Hematopoietic multipotent progenitor cell treated with erythropoietin and hydrocortisone succinate and interleukin-3 and kit ligand, for 6 days (in vitro differentiated cells): Measurements from ENCODE around the gene NFE2.
"Not testable (repeated sequence)": the region's sequence is repeated elsewhere in the genome, so short reads cannot be mapped to it uniquely, and the experiment has no call there.

Experiments
- DNase-seq: peaks from one replicate; pipeline ENCODE4 v3.0.0-alpha.2; 2015

The NFE2 gene

DNA sequence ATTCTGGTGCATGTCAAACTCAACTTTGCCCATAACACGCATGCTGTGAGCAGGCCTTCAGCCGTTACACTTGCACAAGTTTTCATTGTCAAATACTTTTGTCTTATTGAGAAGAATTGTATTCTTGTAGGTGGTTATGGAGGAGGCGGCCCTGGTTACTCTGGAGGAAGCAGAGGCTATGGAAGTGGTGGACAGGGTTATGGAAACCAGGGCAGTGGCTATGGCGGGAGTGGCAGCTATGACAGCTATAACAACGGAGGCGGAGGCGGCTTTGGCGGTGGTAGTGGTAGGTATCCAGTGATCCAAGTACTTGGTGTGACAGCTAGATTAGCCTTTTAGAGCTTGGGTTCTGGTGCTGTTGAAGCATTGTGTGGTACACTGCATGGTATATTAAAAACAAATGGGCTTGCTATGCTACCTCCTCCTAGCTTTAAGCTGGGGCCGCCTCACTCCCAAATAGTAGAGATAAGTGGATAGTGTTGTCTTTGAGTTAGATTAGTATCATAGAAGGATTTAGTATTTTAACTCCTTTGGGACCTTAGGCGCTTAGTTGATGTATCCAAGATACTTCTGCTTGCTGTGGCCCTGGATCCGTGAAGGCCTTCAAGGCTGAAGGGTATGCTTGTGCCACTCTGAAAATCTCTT lies 17.7 kb downstream of the NFE2 start:
- peak; percentile 54 for DNase-seq

DNA sequence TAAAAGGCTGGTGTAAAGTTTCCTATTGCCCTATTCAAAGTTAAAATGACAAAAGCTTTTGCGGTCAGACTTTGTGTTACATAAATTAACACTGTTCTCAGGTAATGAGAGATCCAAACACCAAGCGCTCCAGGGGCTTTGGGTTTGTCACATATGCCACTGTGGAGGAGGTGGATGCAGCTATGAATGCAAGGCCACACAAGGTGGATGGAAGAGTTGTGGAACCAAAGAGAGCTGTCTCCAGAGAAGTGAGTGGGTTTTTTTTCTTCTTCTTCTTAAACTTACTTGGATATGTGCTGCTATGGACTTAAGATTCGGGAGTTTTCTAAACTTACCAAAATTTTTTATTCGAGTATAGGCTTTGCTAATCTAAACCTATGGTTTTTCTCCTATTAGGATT lies 19.1 kb downstream of the NFE2 start:
- not testable (repeated sequence) for DNase-seq

- not testable (repeated sequence) for DNase-seq
Observed at GRCh38 chr12:54281261-54281638, 19.6 kb downstream of the NFE2 start.

- peak; percentile 100 for DNase-seq
Observed at GRCh38 chr12:54280468-54281260, 20.2 kb downstream of the NFE2 start, which contains the start of gene HNRNPA1. HNRNPA1 (plus strand) TSS chr12:54280726; CDS start chr12:54280808, 82 bp downstream.

DNA sequence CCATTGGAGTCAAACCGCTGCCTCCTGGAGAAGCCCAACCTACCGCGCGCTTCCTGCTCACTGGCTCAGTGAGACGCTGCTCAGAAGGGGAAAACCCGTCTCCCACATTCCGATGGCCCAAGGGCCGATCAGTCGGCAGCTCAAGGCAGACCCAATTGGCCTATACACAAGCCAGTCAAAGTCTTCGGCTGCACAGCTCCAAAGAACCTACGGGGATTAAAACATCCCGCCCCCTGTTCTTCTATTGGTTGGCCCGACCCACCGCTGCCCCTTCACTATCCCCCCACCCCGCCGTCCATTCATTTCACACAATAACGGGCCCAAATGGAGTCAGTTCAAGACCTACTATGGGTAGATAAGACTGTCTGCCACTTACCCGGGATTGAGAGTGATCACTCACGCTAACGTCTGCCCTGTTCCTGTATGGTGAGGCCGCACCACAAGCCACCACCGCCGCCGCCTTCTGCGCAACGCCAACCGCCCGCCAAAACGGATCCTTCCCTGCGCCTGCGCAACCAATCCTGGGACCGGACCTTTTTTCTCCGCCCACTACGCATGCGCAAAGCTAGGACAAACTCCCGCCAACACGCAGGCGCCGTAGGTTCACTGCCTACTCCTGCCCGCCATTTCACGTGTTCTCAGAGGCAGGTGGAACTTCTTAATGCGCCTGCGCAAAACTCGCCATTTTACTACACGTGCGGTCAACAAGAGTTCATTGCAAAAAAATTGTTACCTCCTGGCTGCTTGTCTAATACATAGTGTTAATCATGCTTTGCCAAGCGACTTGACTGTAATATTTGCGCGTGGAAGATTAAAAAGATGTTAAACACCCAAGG lies 21.0 kb downstream of the NFE2 start, which contains the start of gene CBX5:
TSS of gene CBX5 (minus strand) at position 491 of the 836 bp plus-strand sequence. CDS start 22,472 bp downstream, outside the sequence.
- DNase-seq: peak; percentile 100

GRCh38 chr12:54279227-54279631 lies 21.6 kb downstream of the NFE2 start:
- no peak for DNase-seq

DNA sequence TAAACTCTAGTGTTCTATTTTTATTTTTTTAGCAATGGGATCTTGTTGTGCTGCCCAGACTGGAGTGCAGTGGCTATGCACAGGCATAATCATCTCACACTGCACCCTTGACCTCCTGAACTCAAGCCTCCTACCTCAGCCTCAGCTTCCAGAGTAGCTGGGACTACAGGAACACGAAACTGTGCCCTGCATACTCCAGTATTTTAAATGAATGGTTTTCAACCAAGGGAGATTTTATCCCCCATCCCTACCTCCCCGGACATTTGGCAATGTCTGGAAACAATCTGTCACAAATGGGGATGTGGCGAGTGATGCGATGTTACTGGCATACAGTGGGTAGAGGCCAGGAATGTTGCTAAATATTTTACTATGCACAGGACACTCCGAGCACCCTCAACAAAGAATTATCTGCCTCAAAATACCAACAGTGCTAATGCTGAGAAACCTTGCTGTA lies 23.0 kb downstream of the NFE2 start:
- DNase-seq: peak; percentile 43

DNA sequence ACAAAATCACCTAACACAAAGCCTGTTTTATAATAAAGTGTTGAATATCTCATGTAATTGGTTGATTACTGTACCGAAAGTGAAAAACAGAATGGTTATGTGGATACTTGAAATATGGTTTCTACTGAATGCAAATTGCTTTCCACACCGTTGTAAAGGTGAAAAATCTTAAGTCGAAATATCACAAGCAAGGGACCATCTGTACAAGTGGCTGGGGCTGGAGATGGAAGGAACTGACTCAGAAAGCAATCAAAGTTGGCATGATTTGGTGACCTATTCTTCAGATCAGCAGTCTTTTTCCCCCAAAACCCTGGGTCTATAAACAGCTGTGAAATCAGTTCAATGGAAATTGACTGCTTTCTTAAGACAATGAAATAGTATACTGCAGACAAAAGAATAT lies 24.4 kb downstream of the NFE2 start:
- DNase-seq: no peak

- DNase-seq: no peak
Observed at GRCh38 chr12:54273981-54274380, 26.8 kb downstream of the NFE2 start.

GRCh38 chr12:54272214-54272613 lies 28.6 kb downstream of the NFE2 start:
- no peak for DNase-seq

- DNase-seq: no peak
Observed at GRCh38 chr12:54270345-54270744, 30.5 kb downstream of the NFE2 start.

DNA sequence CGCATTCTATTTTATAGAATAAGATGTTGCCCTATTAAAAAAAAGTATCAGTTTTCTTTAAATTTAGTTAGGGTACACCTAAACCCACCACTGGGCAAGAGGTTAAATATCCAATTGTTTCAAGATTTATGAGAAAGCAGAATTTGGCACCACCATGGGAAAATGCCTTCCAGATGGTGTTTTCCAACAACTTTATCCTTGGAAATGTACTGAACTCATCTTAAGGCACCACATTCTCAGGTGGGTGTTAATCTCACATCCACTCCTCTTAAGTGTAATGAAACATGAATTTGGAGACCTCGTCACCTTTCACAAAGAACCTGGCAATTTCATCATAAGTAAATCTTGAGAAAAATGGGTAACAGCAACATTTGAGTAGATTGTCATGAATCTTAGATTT lies 34.0 kb downstream of the NFE2 start:
- no peak for DNase-seq

GRCh38 chr12:54265364-54265812 lies 35.4 kb downstream of the NFE2 start:
- no peak for DNase-seq

GRCh38 chr12:54262403-54262925 lies 38.4 kb downstream of the NFE2 start:
- DNase-seq: peak; percentile 68

DNA sequence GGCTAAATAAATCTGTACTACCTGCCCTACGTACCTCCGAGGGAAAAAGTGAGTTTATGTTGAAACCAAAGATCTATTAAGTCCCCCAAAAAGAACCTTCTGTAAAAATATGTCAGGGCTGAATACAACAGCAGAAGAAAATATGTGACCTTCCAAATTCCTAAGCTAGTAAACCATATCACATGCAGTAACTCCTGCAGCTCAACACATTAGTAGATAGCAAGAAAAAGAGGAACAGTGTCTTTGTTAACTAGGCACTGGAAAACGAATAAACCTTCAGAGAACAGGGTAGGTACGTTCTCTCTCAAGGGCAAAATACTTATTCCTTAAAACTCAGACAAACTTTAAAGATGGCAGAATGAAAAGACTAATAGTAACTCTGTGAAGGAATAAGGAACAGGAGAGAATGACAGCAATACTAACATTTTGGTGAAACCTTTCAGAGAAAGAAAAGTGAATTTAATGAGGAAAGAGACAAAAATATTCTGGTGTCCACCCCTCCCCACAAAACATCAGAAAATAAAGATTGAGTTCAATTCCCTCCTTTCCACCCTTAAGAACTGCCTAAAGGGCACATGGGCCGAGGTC lies 38.9 kb downstream of the NFE2 start:
- DNase-seq: peak; percentile 45

DNA sequence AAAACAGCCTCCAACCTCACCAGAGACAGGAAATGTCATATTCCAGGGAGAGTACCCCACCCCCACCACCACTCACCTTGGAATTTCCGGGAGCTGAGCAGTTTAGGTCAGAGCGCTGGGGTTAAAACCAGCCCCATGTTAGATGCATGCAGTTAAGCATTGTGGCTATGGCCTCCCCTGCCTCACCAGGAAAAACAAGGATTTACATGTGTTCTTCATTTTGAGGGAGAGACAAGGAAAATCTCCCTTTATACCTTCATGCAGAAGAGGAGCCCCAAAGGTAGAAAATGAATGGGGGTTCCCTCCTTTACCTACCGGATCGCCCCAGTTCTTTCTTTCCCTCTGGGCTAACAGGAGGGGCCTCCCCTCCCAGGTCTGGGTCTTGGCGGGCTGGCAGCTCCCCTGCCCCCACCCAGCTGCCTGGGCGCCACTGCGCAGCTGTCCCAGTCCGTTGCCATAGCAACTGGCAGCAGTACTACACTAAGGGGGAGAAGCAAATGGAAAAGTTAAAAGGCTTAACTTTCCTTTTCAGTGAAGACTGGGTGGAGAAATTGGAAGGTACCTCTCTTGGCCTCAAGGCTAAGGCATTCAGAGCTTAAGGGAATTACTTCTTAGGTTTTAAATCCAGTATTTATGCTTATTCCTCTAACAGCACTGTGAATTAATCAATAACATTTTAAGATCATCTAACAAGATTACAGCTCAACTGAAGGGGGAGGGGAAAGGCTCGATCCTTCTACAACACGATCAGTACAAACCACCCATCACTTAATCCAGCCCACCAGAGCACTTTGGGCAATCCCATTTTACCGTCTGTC lies 41.4 kb downstream of the NFE2 start:
- peak; percentile 93 for DNase-seq

DNA sequence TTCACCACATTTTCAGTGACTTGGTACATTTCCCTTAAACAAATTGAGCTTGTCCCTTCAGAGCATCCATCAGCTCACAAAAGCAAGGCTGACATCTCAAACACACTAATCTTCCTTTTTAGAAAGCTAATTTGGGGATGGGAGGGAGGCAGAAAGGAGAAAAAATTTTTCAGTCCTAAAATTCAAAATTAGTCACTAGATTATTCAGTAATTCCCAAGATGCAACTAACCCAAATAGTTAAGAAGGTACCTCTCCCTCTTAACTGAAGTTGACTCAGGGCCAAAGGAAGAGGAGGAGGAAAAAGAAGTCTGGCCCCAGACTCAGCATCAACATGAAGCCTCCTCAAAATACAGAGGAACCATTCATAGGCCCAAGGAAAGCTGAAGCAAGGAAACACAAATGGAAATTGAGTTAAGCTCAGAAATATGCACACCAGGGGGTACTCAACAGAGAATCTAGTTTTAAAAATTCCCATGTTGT lies 42.6 kb downstream of the NFE2 start:
- DNase-seq: no peak

GRCh38 chr12:54257332-54257731 lies 43.5 kb downstream of the NFE2 start:
- DNase-seq: no peak

GRCh38 chr12:54253240-54253639 lies 47.6 kb downstream of the NFE2 start:
- DNase-seq: no peak

- DNase-seq: peak; percentile 86
Observed at GRCh38 chr12:54251667-54252284, 49.0 kb downstream of the NFE2 start.

DNA sequence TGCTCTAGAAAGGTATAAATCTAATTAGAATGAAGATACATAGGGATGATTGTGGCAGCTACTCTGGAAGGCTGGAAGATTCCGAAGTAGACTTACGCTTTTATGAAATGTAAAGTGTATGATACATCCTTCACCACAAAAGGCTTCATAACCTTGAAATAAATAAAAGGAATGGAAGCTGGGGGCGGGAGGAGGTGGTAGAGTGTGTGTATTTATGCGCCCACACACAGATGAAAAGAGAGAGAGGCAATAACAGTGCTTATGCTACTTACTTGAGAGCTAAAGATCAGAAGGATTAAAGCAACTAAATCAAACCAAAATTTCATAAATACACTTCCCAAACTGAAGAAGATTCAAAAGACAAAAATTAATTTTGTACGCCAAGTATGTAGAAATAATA lies 51.3 kb downstream of the NFE2 start:
- DNase-seq: no peak
